Measurements from ENCODE around the gene HOXC9. TPM values are rescaled to one million over a fixed set of nuclear protein-coding genes. Genes with fewer than 3 reads are reported as not detected.

HOXC9 gene
- total RNA-seq, 1 experiment from 2014 or later, result not detected

DNA sequence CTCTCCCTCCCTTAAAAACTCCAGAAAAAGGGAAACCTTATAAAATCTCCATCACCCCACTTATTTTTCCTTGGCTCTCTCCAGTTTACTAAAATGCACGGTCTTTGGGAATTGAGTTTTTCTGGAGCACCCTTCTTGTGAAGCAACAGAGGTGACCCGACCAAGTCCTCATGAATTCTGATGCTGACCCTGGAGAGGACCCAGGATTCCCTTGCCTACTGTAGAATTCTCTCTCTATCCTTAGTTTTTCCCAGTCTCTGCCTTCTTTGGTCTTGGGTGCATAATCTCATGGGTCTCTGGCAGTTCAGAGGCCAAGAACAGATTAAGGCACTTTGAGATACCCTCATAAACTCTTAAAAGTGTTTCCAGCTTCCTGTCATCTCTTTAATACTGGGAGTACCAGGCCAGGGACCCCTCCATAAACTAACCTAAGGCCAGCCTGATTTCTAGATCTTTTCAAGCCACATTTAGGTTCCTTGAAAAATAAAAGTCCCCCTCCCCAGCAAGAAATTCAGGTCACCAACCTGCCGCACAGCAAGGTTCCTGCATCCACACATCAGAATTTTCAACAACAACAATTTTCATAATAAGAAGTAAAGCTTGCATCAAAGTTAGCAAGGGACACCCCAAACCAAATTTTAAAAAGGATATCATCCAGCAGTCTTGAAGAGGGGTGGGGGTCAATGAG is 48.6 kb downstream of the HOXC9 start:
- peaks cover 99% of the 10 kb centered on the region for H3K27me3 ChIP-seq (ENCODE audit: insufficient read depth, low read length)
- no peak overlapping the region for H3K27ac Mint-ChIP-seq
- no peak overlapping the region for H3K23ac ChIP-seq (ENCODE audit: insufficient read length, low read depth, low read length)
- H3K9me3 ChIP-seq (ENCODE audit: control insufficient read depth, low read depth, low read length), result no peaks in the 10 kb centered on the region
- H3K9ac ChIP-seq (ENCODE audit: extremely low read depth, insufficient read length, low read length), result no peak overlapping the region
- H3K56ac ChIP-seq (ENCODE audit: insufficient read length, low read depth, low read length), result no peak overlapping the region
- peaks cover 100% of the 10 kb centered on the region for H3K27me3 Mint-ChIP-seq (ENCODE audit: low read depth)
- H3T11ph ChIP-seq (ENCODE audit: low read length), result no peak overlapping the region
- H3K4me2 ChIP-seq (ENCODE audit: insufficient read depth, insufficient read length, low read length), result no peak overlapping the region
- H3K4me1 Mint-ChIP-seq, result peaks cover 6 to 34% of the 10 kb centered on the region in 2 experiments
- H3K79me2 ChIP-seq (ENCODE audit: insufficient read depth, low read length), result no peaks in the 10 kb centered on the region
- no peak overlapping the region for H2BK120ac ChIP-seq (ENCODE audit: low read depth, low read length, poor library complexity, severe bottlenecking)
- no peak overlapping the region for H2AFZ ChIP-seq (ENCODE audit: low read length)
- H3K4me3 Mint-ChIP-seq, result no peak overlapping the region; a peak in 1 of 5 replicates
- H4K8ac ChIP-seq (replicated peaks; ENCODE audit: insufficient read length, low read depth, low read length), result no peak overlapping the region
- H4K91ac ChIP-seq (ENCODE audit: insufficient read length, low read depth, low read length), result no peak overlapping the region
- H3K36me3 Mint-ChIP-seq (ENCODE audit: insufficient read depth in 1 of 3, low read depth in 3 of 3), result no peaks in the 10 kb centered on the region
- no peak overlapping the region for H2AK5ac ChIP-seq (ENCODE audit: insufficient read length, low read length)
- no peak overlapping the region for H2BK15ac ChIP-seq (ENCODE audit: low read depth, low read length)
- H4K20me1 ChIP-seq (ENCODE audit: control insufficient read depth, insufficient read depth, insufficient read length), result no peaks in the 10 kb centered on the region
- H3K14ac ChIP-seq (ENCODE audit: insufficient read depth, low read length), result no peak overlapping the region
- no peak for DNase-seq
- H2BK20ac ChIP-seq (ENCODE audit: low read depth, low read length, poor library complexity, severe bottlenecking), result no peak overlapping the region
- H3K4me1 ChIP-seq (ENCODE audit: insufficient read depth, low read length), result no peaks in the 10 kb centered on the region
- no peak overlapping the region for H2BK12ac ChIP-seq (ENCODE audit: insufficient read length, low read depth, low read length)
- peaks cover 2 to 13% of the 10 kb centered on the region in 2 experiments; a peak in 3 of 5 replicates for H3K9me3 Mint-ChIP-seq
- no peak overlapping the region for H4K5ac ChIP-seq (ENCODE audit: insufficient read length, low read depth, low read length)
- no peak overlapping the region for H3K4ac ChIP-seq (ENCODE audit: low read depth, low read length)
- H3K18ac ChIP-seq (ENCODE audit: insufficient read length, low read depth, low read length), result no peak overlapping the region
- no peaks in the 10 kb centered on the region for H3K79me1 ChIP-seq (ENCODE audit: insufficient read depth, low read depth, low read length, poor library complexity, severe bottlenecking)
- H3K23me2 ChIP-seq (ENCODE audit: insufficient read length, low read depth, low read length, poor library complexity, severe bottlenecking), result peaks cover 4% of the 10 kb centered on the region
- WGBS (ENCODE audit: extremely low coverage, insufficient read length, low lambda C conversion rate), result no CpG with 5 or more reads among the region's 3 CpGs
- H3K27ac ChIP-seq (ENCODE audit: insufficient read length, low read depth, low read length), result no peak overlapping the region
- no peak overlapping the region for H2BK5ac ChIP-seq (ENCODE audit: insufficient read length, low read length)
- TF ChIP-seq, protein P1, sequence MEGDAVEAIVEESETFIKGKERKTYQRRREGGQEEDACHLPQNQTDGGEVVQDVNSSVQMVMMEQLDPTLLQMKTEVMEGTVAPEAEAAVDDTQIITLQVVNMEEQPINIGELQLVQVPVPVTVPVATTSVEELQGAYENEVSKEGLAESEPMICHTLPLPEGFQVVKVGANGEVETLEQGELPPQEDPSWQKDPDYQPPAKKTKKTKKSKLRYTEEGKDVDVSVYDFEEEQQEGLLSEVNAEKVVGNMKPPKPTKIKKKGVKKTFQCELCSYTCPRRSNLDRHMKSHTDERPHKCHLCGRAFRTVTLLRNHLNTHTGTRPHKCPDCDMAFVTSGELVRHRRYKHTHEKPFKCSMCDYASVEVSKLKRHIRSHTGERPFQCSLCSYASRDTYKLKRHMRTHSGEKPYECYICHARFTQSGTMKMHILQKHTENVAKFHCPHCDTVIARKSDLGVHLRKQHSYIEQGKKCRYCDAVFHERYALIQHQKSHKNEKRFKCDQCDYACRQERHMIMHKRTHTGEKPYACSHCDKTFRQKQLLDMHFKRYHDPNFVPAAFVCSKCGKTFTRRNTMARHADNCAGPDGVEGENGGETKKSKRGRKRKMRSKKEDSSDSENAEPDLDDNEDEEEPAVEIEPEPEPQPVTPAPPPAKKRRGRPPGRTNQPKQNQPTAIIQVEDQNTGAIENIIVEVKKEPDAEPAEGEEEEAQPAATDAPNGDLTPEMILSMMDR (conservative IDR thresholded peaks at IDR 0.05), result no peak
